H4 (cell line): ENCODE data around the gene ALX4. TPM values are rescaled to one million over a fixed set of nuclear protein-coding genes. Genes with fewer than 3 reads are reported as not detected.

Experiments
- DNase-seq: peaks from one replicate; pipeline ENCODE4 v3.0.0-alpha.2; 2015; ENCODE audit warnings: low spot score
- total RNA-seq: library from RNA; depleted of rRNA; stranded (reverse); fragments of >200 nt; shearing (Covaris generic); gene quantifications from 2 replicates; pipeline ENCODE4 v1.2.3, GENCODE V29; 2014

ALX4 gene
- total RNA-seq, 1 experiment from 2014 or later: 2.9 TPM

GRCh38 chr11:44244639-44245310 lies 65.2 kb downstream of the ALX4 start:
- no peak for DNase-seq

GRCh38 chr11:44243595-44244343 lies 66.2 kb downstream of the ALX4 start:
- DNase-seq: peak; percentile 39

GRCh38 chr11:44243086-44243485 lies 66.9 kb downstream of the ALX4 start:
- DNase-seq: no peak

- DNase-seq: no peak
Measured at GRCh38 chr11:44241851-44242250, 68.1 kb downstream of the ALX4 start.

- DNase-seq: no peak
Measured at GRCh38 chr11:44237156-44237555, 72.8 kb downstream of the ALX4 start.

- no peak for DNase-seq
Measured at GRCh38 chr11:44236296-44236695, 73.6 kb downstream of the ALX4 start.

GRCh38 chr11:44235765-44236201 lies 74.2 kb downstream of the ALX4 start:
- no peak for DNase-seq

GRCh38 chr11:44229624-44230023 lies 80.3 kb downstream of the ALX4 start:
- no peak for DNase-seq

- no peak for DNase-seq
Measured at GRCh38 chr11:44229098-44229497, 80.8 kb downstream of the ALX4 start.

GRCh38 chr11:44228379-44228778 lies 81.6 kb downstream of the ALX4 start:
- DNase-seq: no peak

GRCh38 chr11:44226945-44227344 lies 83.0 kb downstream of the ALX4 start:
- DNase-seq: no peak

- no peak for DNase-seq
Measured at GRCh38 chr11:44226490-44226889, 83.4 kb downstream of the ALX4 start.

- DNase-seq: no peak
Measured at GRCh38 chr11:44224867-44225501, 85.0 kb downstream of the ALX4 start.

GRCh38 chr11:44223238-44223637 lies 86.7 kb downstream of the ALX4 start:
- DNase-seq: no peak

GRCh38 chr11:44221992-44222391 lies 87.9 kb downstream of the ALX4 start:
- DNase-seq: no peak

- no peak for DNase-seq
Measured at GRCh38 chr11:44221456-44221855, 88.5 kb downstream of the ALX4 start.

GRCh38 chr11:44219830-44220796 lies 89.8 kb downstream of the ALX4 start:
- DNase-seq: no peak

GRCh38 chr11:44217432-44217831 lies 92.5 kb downstream of the ALX4 start:
- no peak for DNase-seq

GRCh38 chr11:44213148-44213547 lies 96.8 kb downstream of the ALX4 start:
- DNase-seq: no peak

GRCh38 chr11:44212128-44212527 lies 97.8 kb downstream of the ALX4 start:
- DNase-seq: no peak
